HG03060 (cell line): ENCODE results near the gene VIP.
"Not testable (repeated sequence)": the region's sequence is repeated elsewhere in the genome, so short reads cannot be mapped to it uniquely, and the experiment has no call there.

ENCODE experiments used
- ATAC-seq: cut with Tn5 transposase; IDR thresholded peaks from one replicate; pipeline ENCODE4 v1.9.1; 2021; ENCODE audit warnings: low read depth, moderate number of reproducible peaks; ENCODE audit not compliant: unreplicated experiment

Gene VIP

GRCh38 chr6:152750694-152751093, at the start of gene VIP:
Gene VIP (plus strand): TSS chr6:152750797. CDS start chr6:152752178, 1,381 bp downstream.
- ATAC-seq, result no peak

- no peak for ATAC-seq
Observed at GRCh38 chr6:152701081-152701862, 49.3 kb upstream of the VIP start.

GRCh38 chr6:152701863-152702401, 48.7 kb upstream of the VIP start:
- no peak for ATAC-seq

- ATAC-seq, result not testable (repeated sequence)
Observed at GRCh38 chr6:152703750-152704149, 46.8 kb upstream of the VIP start.

- ATAC-seq, result no peak
Observed at GRCh38 chr6:152705327-152705726, 45.3 kb upstream of the VIP start.

- ATAC-seq, result no peak
Observed at GRCh38 chr6:152716322-152716721, 34.3 kb upstream of the VIP start.

- ATAC-seq, result no peak
Observed at GRCh38 chr6:152720974-152721373, 29.6 kb upstream of the VIP start.

- no peak for ATAC-seq
Observed at GRCh38 chr6:152721956-152722355, 28.6 kb upstream of the VIP start.

GRCh38 chr6:152723398-152723797, 27.2 kb upstream of the VIP start:
- ATAC-seq, result no peak

- no peak for ATAC-seq
Observed at GRCh38 chr6:152726313-152726712, 24.3 kb upstream of the VIP start.

- no peak for ATAC-seq
Observed at GRCh38 chr6:152727507-152727906, 23.1 kb upstream of the VIP start.

GRCh38 chr6:152734630-152735029, 16.0 kb upstream of the VIP start:
- no peak for ATAC-seq

GRCh38 chr6:152736687-152737273, 13.8 kb upstream of the VIP start:
- no peak for ATAC-seq

GRCh38 chr6:152745509-152746171, 5.0 kb upstream of the VIP start:
- ATAC-seq, result no peak

- ATAC-seq, result no peak
Observed at GRCh38 chr6:152746172-152746553, 4.4 kb upstream of the VIP start.

GRCh38 chr6:152748843-152749242, 1.8 kb upstream of the VIP start:
- ATAC-seq, result no peak

- ATAC-seq, result no peak
Observed at GRCh38 chr6:152749336-152749735, 1.3 kb upstream of the VIP start.

GRCh38 chr6:152765331-152765730, 14.7 kb downstream of the VIP start:
- no peak for ATAC-seq

GRCh38 chr6:152769159-152769558, 18.6 kb downstream of the VIP start:
- no peak for ATAC-seq

- ATAC-seq, result no peak
Observed at GRCh38 chr6:152769993-152770392, 19.4 kb downstream of the VIP start.

GRCh38 chr6:152771061-152771687, 20.6 kb downstream of the VIP start:
- ATAC-seq, result no peak
